DMS114 treated with DMSO at 0.1 percent for 48 hours (cell line): Measurements from ENCODE around the gene MOG.

Source experiments
- DNase-seq: peaks from one replicate; lab custom pipeline; 2025; ENCODE audit not compliant: unreplicated experiment; lab: John Stamatoyannopoulos, UW

MOG gene

GRCh38 chr6:29675561-29675960 is 18.7 kb downstream of the MOG start:
- no peak for DNase-seq

GRCh38 chr6:29676981-29677601 is 20.2 kb downstream of the MOG start:
- DNase-seq, result no peak

DNA sequence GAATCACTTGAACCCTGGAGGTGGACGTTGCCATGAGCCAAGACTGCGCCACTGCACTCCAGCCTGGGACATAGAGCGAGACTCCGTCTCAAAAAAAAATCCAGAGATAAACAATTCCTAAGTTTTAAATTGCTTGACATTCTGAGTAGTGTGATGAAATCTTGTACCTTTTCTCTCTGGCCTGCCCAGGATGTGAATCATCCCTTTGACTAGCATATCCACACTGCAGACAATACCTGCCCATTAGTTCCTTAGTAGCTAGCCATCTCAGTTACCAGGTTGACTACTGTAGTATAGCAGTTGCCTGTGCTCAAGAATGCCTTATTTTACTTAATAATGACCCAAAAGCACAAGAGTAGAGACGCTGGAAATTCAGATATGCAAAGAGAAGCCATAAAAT is 21.2 kb downstream of the MOG start:
- DNase-seq, result no peak

DNA sequence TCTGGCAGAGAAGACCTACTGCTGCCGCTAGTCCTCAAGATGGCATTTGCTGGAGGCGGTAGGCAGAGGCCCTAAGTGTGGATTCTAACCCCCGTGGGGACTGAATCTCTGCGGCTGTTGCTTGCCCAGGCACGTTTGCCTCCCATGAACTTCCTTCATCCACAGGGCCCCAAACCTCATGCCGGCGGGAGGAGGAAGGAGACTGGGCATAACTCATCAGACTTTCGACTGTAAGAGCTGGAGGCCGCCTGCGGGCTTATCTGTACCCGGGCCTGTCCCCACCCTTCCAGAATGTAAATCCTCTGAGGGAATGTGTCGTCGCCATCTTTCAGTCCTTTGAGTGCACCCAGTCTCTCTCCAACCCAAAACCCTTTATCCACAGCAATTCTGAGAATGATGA is 23.1 kb downstream of the MOG start:
- no peak for DNase-seq

DNA sequence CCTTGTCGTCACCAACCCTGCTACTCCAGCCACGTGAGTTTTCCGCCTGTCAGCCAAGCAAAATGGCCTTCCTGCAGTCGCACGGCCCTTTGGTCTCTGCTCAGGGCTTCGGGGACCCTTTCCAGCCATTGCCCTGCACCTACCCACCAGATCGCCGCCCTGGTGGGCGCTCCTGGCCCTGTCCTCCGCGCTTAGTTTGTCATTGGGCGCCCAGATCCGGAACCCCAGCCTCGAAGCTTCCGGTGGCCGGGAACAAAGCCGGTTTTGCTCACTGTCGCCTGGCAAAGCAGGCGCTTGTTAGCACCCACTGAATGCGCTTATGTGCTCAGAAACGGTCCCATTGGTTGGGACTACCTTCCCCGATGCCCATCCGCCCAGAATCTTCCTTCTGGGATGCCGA is 23.5 kb downstream of the MOG start:
- no peak for DNase-seq

- no peak for DNase-seq
Observed at GRCh38 chr6:29680904-29681303, 24.0 kb downstream of the MOG start, which contains the start of gene ZFP57. TSS of gene ZFP57 (minus strand) at chr6:29681152. CDS start at chr6:29677003, 4,149 bp downstream.

DNA sequence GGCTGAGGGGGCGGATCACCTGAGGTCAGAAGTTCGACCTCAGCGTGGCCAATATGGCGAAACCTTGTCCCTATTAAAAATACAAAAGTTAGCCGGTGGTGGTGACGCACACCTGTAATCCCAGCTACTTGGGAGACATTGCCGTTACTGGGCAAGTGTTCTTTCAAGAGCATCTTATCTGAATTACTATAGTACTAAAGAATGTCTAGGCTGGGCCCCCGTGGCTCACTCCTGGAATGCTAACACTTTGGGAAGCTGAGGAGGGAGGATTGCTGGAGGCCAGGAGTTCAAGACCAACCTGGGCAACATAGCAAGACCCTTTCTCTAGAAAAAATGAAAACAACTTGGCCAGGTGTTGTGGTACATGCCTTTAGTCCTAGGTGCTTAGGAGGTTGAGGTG is 24.9 kb downstream of the MOG start:
- no peak for DNase-seq

- DNase-seq, result no peak
Observed at GRCh38 chr6:29685718-29686326, 28.9 kb downstream of the MOG start.

DNA sequence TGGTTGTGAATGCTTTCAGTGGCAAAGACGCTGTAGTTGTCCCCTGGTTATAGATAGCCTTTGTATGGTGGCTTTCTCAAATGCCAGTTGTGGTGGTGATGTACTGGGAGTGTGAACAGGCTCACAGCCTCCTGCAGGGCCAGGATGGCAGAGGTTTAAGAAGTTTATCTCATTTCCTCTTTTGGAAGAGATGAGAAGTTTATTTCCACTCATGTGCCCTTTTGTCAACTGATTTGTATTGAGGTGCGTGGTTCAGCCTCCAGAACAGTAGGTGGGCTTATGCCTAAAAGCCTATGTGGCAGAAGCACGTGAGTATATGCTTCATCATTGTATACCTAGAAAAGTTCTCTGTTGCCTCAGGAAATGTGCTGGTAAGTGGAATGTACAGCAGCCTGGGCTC is 37.7 kb downstream of the MOG start:
- DNase-seq, result no peak

DNA sequence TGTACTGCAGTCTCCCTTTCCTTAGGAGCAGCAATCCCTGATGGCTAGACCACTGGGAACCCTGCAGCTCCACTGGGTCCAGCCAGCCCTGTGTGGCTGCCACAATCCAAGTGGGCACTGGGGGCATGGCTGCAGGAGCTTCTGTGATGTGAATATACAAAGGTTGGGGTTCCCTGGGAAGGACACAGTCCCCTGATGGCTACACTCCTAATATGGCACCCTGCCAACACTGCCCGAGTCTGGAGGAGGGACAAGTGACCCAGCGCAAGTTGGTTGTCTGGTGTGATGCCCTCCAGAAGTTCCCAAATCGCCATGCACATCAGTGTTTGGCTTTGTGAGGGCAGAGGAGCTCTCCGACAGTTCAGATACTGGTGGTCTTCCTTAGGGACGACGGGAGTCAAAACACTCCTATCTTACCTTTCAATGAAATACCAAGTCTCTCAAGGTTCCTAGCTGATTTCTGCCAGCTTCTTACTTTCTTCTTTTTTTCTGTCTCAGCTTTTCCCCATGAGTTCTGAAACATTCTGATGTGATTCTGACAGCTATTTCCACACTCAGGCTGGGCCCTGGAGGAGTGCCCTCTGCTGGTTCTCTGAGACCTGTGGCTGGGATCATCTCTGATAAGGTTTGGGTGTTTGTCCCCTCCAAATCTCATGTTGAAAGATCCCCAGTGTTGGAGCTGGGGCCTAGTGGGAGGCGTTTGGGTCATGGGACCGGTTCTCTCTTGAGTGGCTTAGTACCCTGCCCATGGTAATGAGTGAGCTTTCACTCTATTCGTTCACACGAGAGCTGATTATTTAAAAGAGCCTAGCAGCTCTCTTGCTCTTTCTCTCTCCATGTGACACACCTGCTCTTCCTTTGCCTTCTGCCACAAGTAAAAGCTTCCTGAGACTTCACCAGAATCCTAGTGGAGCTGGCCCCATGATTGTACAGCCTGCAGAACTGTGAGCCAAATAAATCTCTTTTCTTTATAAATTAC is 39.5 kb downstream of the MOG start:
- peak; percentile 12 for DNase-seq

- DNase-seq, result no peak
Observed at GRCh38 chr6:29702519-29703103, 45.7 kb downstream of the MOG start.

- peak; percentile 52 for DNase-seq
Observed at GRCh38 chr6:29705389-29706231, 48.7 kb downstream of the MOG start.

- DNase-seq, result no peak
Observed at GRCh38 chr6:29708432-29709179, 51.7 kb downstream of the MOG start.

DNA sequence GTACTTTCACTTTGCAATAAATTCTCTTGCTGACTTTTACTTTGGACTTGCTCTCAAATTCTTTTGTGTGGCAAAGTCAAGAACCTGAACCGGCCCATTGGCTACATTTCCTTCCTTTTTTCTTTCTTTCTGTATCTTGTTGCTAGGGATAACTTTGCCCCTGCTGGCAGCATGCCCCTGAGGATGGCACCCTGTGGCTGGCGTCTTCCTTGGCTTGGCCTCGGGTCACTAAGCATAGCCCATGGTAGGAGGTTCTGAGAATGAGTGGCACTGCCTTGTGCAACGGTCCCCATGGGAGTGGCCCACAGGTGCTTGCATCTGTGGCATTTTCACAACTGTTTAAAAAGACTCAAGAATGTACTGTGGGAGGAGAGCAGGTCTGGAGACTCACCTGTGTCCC is 52.3 kb downstream of the MOG start:
- DNase-seq, result no peak

- DNase-seq, result no peak
Observed at GRCh38 chr6:29710281-29710941, 53.5 kb downstream of the MOG start.

GRCh38 chr6:29720863-29721262 is 64.0 kb downstream of the MOG start:
- no peak for DNase-seq
